ENCODE results near the gene HMGB1.

Gene HMGB1

GRCh38 chr13:30504081-30504480, 38.3 kb upstream of the HMGB1 start:
- Histone ChIP-seq H4K8ac (ENCODE audit: low read depth, low read length) (no peak overlapping the region), H2BK120ac (ENCODE audit: insufficient read depth, low read length, poor library complexity) (no peak overlapping the region), H3K9me3 (ENCODE audit: insufficient read depth, low read depth, low read length) (no peaks in the 10 kb centered on the region), H3K4me3 (ENCODE audit: low read depth, low read length) (no peak overlapping the region), H3K79me1 (ENCODE audit: low read length) (no peaks in the 10 kb centered on the region), H3K4me2 (ENCODE audit: low read length) (no peak overlapping the region), H3K36me3 (ENCODE audit: control insufficient read depth in 1 of 2, insufficient read depth in 2 of 2, low read length in 2 of 2) (no peaks in the 10 kb centered on the region), H4K91ac (ENCODE audit: low read depth, low read length) (no peak overlapping the region), H3K4ac (ENCODE audit: low read depth, low read length) (no peak overlapping the region), H3K14ac (ENCODE audit: low read length) (no peak overlapping the region), H3K9ac (ENCODE audit: low read length) (no peak overlapping the region), H2AK5ac (ENCODE audit: low read length) (no peak overlapping the region), H3K27ac (ENCODE audit: low read depth, low read length) (no peak overlapping the region), H3K4me1 (ENCODE audit: control insufficient read depth in 1 of 2, insufficient read depth in 2 of 2, low read length in 2 of 2) (no peaks in the 10 kb centered on the region), H2AFZ (ENCODE audit: insufficient read depth, low read length, poor library complexity) (no peak overlapping the region), H3K18ac (ENCODE audit: low read length) (no peak overlapping the region), H4K12ac (ENCODE audit: low read depth, low read length) (no peak overlapping the region), H2BK12ac (ENCODE audit: low read length) (no peak overlapping the region), H3K23ac (ENCODE audit: low read length) (no peak overlapping the region), H2BK5ac (ENCODE audit: low read depth, low read length, poor library complexity) (no peak overlapping the region), H3K27me3 (ENCODE audit: insufficient read depth, low read length) (no peaks in the 10 kb centered on the region), H3K79me2 (ENCODE audit: control insufficient read depth, insufficient read depth, low read length, poor library complexity) (no peaks in the 10 kb centered on the region)
- WGBS (ENCODE audit: extremely low coverage, insufficient coverage, insufficient read length): no CpG with 5 or more reads among the region's 1 CpG
- DNase-seq: peak; percentile 36 to 72

DNA sequence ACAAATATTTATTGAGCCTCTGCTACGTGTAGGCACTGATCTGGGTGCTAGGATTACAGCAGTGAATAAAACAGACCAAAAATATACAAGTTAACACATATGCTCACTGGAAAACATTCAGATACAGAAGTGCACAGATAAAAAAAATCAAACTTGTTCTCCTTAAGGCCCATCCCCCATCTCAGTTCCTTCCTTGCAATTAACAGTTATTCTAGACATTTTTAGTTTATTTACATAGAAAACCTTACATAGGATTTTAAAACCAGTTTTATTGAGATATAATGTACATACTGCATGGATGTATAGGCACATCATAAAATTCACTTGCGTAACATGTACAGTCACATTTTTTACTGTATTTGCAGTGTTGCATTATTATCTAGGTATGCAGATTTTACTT, 36.5 kb upstream of the HMGB1 start:
- no CpG with 5 or more reads among the region's 2 CpGs for WGBS (ENCODE audit: extremely low coverage, insufficient coverage, insufficient read length)
- Histone ChIP-seq H3K27me3 (ENCODE audit: insufficient read depth, low read length) (no peaks in the 10 kb centered on the region), H4K8ac (ENCODE audit: low read depth, low read length) (no peak overlapping the region), H3K14ac (ENCODE audit: low read length) (no peak overlapping the region), H2AFZ (ENCODE audit: insufficient read depth, low read length, poor library complexity) (no peak overlapping the region), H3K23ac (ENCODE audit: low read length) (no peak overlapping the region), H3K9ac (ENCODE audit: low read length) (no peak overlapping the region), H3K4me3 (ENCODE audit: low read depth, low read length) (no peak overlapping the region), H3K27ac (ENCODE audit: low read depth, low read length) (no peak overlapping the region), H3K4ac (ENCODE audit: low read depth, low read length) (no peak overlapping the region), H3K9me3 (ENCODE audit: insufficient read depth, low read depth, low read length) (no peaks in the 10 kb centered on the region), H3K36me3 (ENCODE audit: control insufficient read depth in 1 of 2, insufficient read depth in 2 of 2, low read length in 2 of 2) (no peaks in the 10 kb centered on the region), H2AK5ac (ENCODE audit: low read length) (no peak overlapping the region), H2BK120ac (ENCODE audit: insufficient read depth, low read length, poor library complexity) (no peak overlapping the region), H3K4me1 (ENCODE audit: control insufficient read depth in 1 of 2, insufficient read depth in 2 of 2, low read length in 2 of 2) (no peaks in the 10 kb centered on the region), H3K4me2 (ENCODE audit: low read length) (no peak overlapping the region), H2BK12ac (ENCODE audit: low read length) (no peak overlapping the region), H3K79me1 (ENCODE audit: low read length) (no peaks in the 10 kb centered on the region), H4K12ac (ENCODE audit: low read depth, low read length) (no peak overlapping the region), H4K91ac (ENCODE audit: low read depth, low read length) (no peak overlapping the region), H3K79me2 (ENCODE audit: control insufficient read depth, insufficient read depth, low read length, poor library complexity) (no peaks in the 10 kb centered on the region), H3K18ac (ENCODE audit: low read length) (no peak overlapping the region), H2BK5ac (ENCODE audit: low read depth, low read length, poor library complexity) (no peak overlapping the region)
- no peak for DNase-seq

DNA sequence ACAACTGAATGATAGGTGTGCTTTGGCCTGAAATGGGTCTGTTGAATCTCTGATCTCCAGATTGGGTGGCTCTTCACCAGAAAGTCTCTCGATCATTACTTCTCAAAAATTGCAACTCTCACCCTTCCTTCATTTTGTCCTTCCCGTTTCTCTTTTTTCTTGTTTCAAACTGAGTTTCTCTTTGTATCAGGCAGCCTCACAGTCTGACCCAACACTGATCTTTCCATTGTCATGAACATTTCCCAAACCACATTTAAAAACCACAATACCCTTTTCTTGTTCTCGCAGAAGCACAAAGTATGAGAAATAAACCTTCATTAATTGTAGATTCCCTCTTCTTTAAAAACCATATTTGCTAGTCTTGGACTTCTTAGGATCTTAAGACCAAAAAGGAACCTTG, 33.6 kb upstream of the HMGB1 start:
- Histone ChIP-seq H3K14ac (ENCODE audit: low read length) (no peak overlapping the region), H4K8ac (ENCODE audit: low read depth, low read length) (no peak overlapping the region), H3K23ac (ENCODE audit: low read length) (no peak overlapping the region), H2AK5ac (ENCODE audit: low read length) (no peak overlapping the region), H4K12ac (ENCODE audit: low read depth, low read length) (no peak overlapping the region), H3K9ac (ENCODE audit: low read length) (no peak overlapping the region), H4K91ac (ENCODE audit: low read depth, low read length) (no peak overlapping the region), H3K4me1 (ENCODE audit: control insufficient read depth in 1 of 2, insufficient read depth in 2 of 2, low read length in 2 of 2) (no peaks in the 10 kb centered on the region), H2BK12ac (ENCODE audit: low read length) (no peak overlapping the region), H3K79me1 (ENCODE audit: low read length) (no peaks in the 10 kb centered on the region), H2BK5ac (ENCODE audit: low read depth, low read length, poor library complexity) (no peak overlapping the region), H3K4ac (ENCODE audit: low read depth, low read length) (no peak overlapping the region), H3K9me3 (ENCODE audit: insufficient read depth, low read depth, low read length) (peaks cover 2% of the 10 kb centered on the region), H2AFZ (ENCODE audit: insufficient read depth, low read length, poor library complexity) (no peak overlapping the region), H3K79me2 (ENCODE audit: control insufficient read depth, insufficient read depth, low read length, poor library complexity) (no peaks in the 10 kb centered on the region), H3K27ac (ENCODE audit: low read depth, low read length) (no peak overlapping the region), H2BK120ac (ENCODE audit: insufficient read depth, low read length, poor library complexity) (no peak overlapping the region), H3K27me3 (ENCODE audit: insufficient read depth, low read length) (no peaks in the 10 kb centered on the region), H3K36me3 (ENCODE audit: control insufficient read depth in 1 of 2, insufficient read depth in 2 of 2, low read length in 2 of 2) (no peaks in the 10 kb centered on the region), H3K4me2 (ENCODE audit: low read length) (no peak overlapping the region), H3K18ac (ENCODE audit: low read length) (no peak overlapping the region), H3K4me3 (ENCODE audit: low read depth, low read length) (no peak overlapping the region)
- DNase-seq: no peak
- no CpG with 5 or more reads among the region's 3 CpGs for WGBS (ENCODE audit: extremely low coverage, insufficient coverage, insufficient read length)

GRCh38 chr13:30496147-30496546, 30.4 kb upstream of the HMGB1 start:
- Histone ChIP-seq H3K9me3 (ENCODE audit: insufficient read depth, low read depth, low read length) (peaks cover 2% of the 10 kb centered on the region), H2AFZ (ENCODE audit: insufficient read depth, low read length, poor library complexity) (no peak overlapping the region), H3K4me3 (ENCODE audit: low read depth, low read length) (no peak overlapping the region), H3K79me1 (ENCODE audit: low read length) (no peaks in the 10 kb centered on the region), H4K91ac (ENCODE audit: low read depth, low read length) (no peak overlapping the region), H2BK5ac (ENCODE audit: low read depth, low read length, poor library complexity) (no peak overlapping the region), H3K9ac (ENCODE audit: low read length) (no peak overlapping the region), H2BK12ac (ENCODE audit: low read length) (no peak overlapping the region), H3K79me2 (ENCODE audit: control insufficient read depth, insufficient read depth, low read length, poor library complexity) (no peaks in the 10 kb centered on the region), H3K4me2 (ENCODE audit: low read length) (no peak overlapping the region), H3K4me1 (ENCODE audit: control insufficient read depth in 1 of 2, insufficient read depth in 2 of 2, low read length in 2 of 2) (no peaks in the 10 kb centered on the region), H4K8ac (ENCODE audit: low read depth, low read length) (no peak overlapping the region), H3K27me3 (ENCODE audit: insufficient read depth, low read length) (no peaks in the 10 kb centered on the region), H2BK120ac (ENCODE audit: insufficient read depth, low read length, poor library complexity) (no peak overlapping the region), H3K14ac (ENCODE audit: low read length) (no peak overlapping the region), H3K27ac (ENCODE audit: low read depth, low read length) (no peak overlapping the region), H3K23ac (ENCODE audit: low read length) (no peak overlapping the region), H3K18ac (ENCODE audit: low read length) (no peak overlapping the region), H2AK5ac (ENCODE audit: low read length) (no peak overlapping the region), H4K12ac (ENCODE audit: low read depth, low read length) (no peak overlapping the region), H3K4ac (ENCODE audit: low read depth, low read length) (no peak overlapping the region), H3K36me3 (ENCODE audit: control insufficient read depth in 1 of 2, insufficient read depth in 2 of 2, low read length in 2 of 2) (no peaks in the 10 kb centered on the region)
- DNase-seq: no peak
- no CpG with 5 or more reads among the region's 2 CpGs for WGBS (ENCODE audit: extremely low coverage, insufficient coverage, insufficient read length)
